PC-9 (cell line): ENCODE results near the gene KIAA2012.

Source experiments
- EZH2 ChIP-seq: fragments of 200-600 bp; sonication (generic); IDR thresholded peaks from 2 replicates; pipeline ENCODE4 v1.8.0; 2017; ENCODE audit warnings: antibody characterized with exemption, low read depth
- TF ChIP-seq, protein P1 (sequence below): fragments of 200-600 bp; sonication (generic); conservative IDR thresholded peaks from 2 replicates; pipeline ENCODE4 v1.6.1; 2017; ENCODE audit warnings: mixed run types, antibody characterized with exemption, mild to moderate bottlenecking, moderate library complexity

GRCh38 chr2:202095235-202095634, 22.2 kb downstream of the KIAA2012 start:
- TF ChIP-seq, protein P1, sequence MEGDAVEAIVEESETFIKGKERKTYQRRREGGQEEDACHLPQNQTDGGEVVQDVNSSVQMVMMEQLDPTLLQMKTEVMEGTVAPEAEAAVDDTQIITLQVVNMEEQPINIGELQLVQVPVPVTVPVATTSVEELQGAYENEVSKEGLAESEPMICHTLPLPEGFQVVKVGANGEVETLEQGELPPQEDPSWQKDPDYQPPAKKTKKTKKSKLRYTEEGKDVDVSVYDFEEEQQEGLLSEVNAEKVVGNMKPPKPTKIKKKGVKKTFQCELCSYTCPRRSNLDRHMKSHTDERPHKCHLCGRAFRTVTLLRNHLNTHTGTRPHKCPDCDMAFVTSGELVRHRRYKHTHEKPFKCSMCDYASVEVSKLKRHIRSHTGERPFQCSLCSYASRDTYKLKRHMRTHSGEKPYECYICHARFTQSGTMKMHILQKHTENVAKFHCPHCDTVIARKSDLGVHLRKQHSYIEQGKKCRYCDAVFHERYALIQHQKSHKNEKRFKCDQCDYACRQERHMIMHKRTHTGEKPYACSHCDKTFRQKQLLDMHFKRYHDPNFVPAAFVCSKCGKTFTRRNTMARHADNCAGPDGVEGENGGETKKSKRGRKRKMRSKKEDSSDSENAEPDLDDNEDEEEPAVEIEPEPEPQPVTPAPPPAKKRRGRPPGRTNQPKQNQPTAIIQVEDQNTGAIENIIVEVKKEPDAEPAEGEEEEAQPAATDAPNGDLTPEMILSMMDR = no peak
- TF ChIP-seq EZH2 = no peak
